HL-60/S4 treated with phorbol 12-myristate 13-acetate at 8.2 ng/mL for 4 days and 3 days (cell line): ENCODE results near the gene CDC20.

Experiments
- in situ Hi-C: fragments of 300-500 bp; cut with MboI; formaldehyde crosslinking; loops from 2 replicates; pipeline ENCODE4 v1.15.0; 2022; ENCODE audit warnings: low sequenced_read_pairs

Gene CDC20

GRCh38 chr1:43379476-43379875 lies 20.7 kb downstream of the CDC20 start:
- in situ Hi-C loops: no loop called here

- in situ Hi-C loops: no loop called here
Observed at GRCh38 chr1:43381612-43382011, 22.8 kb downstream of the CDC20 start.

GRCh38 chr1:43382027-43382779 lies 23.4 kb downstream of the CDC20 start:
- in situ Hi-C loops: no loop called here

- in situ Hi-C loops: no loop called here
Observed at GRCh38 chr1:43383449-43383848, 24.7 kb downstream of the CDC20 start.

- in situ Hi-C loops: no loop called here
Observed at GRCh38 chr1:43386676-43387075, 27.9 kb downstream of the CDC20 start.

GRCh38 chr1:43387976-43388599 lies 29.3 kb downstream of the CDC20 start:
- in situ Hi-C loops: no loop called here

- in situ Hi-C loops: no loop called here
Observed at GRCh38 chr1:43388613-43389012, 29.8 kb downstream of the CDC20 start.

- in situ Hi-C loops: no loop called here
Observed at GRCh38 chr1:43389326-43390313, 30.8 kb downstream of the CDC20 start, which contains the start of the genes MED8 and SZT2. Gene MED8, minus strand, starts transcription at chr1:43389800. Its CDS starts 36 bp downstream, at chr1:43389764. Gene SZT2, plus strand, starts transcription at chr1:43389899. Its CDS starts 70 bp downstream, at chr1:43389969.

GRCh38 chr1:43392702-43393101 lies 33.9 kb downstream of the CDC20 start:
- in situ Hi-C loops: no loop called here

- in situ Hi-C loops: no loop called here
Observed at GRCh38 chr1:43395523-43395922, 36.7 kb downstream of the CDC20 start.

GRCh38 chr1:43396059-43396458 lies 37.3 kb downstream of the CDC20 start:
- in situ Hi-C loops: no loop called here

GRCh38 chr1:43398227-43398626 lies 39.4 kb downstream of the CDC20 start:
- in situ Hi-C loops: no loop called here

GRCh38 chr1:43400441-43400840 lies 41.7 kb downstream of the CDC20 start:
- in situ Hi-C loops: loop anchor here (10.0 kb wide), 1 partner anchor 166 kb away; no protein-coding TSS in a partner anchor

GRCh38 chr1:43402089-43402865 lies 43.5 kb downstream of the CDC20 start:
- in situ Hi-C loops: loop anchor here (10.0 kb wide), 1 partner anchor 167 kb away; no protein-coding TSS in a partner anchor

GRCh38 chr1:43404353-43404752 lies 45.6 kb downstream of the CDC20 start:
- in situ Hi-C loops: loop anchor here (10.0 kb wide), 1 partner anchor 170 kb away; no protein-coding TSS in a partner anchor

- in situ Hi-C loops: loop anchor here (10.0 kb wide), 1 partner anchor 171 kb away; no protein-coding TSS in a partner anchor
Observed at GRCh38 chr1:43405219-43405875, 46.6 kb downstream of the CDC20 start.

- in situ Hi-C loops: loop anchor here (10.0 kb wide), 1 partner anchor 171 kb away; no protein-coding TSS in a partner anchor
Observed at GRCh38 chr1:43405876-43406234, 47.1 kb downstream of the CDC20 start.

- in situ Hi-C loops: no loop called here
Observed at GRCh38 chr1:43410571-43410970, 51.8 kb downstream of the CDC20 start.
